LHCN-M2 (cell line): ENCODE data around the gene TDRD7. TPM values are rescaled to one million over a fixed set of nuclear protein-coding genes. Genes with fewer than 3 reads are reported as not detected.
A peak's percentile ranks its signal among the peaks of the same experiment; 100 is the strongest.

Experiments used
- DNase-seq: peaks from one replicate; pipeline ENCODE4 v3.0.0-alpha.2; 2012; ENCODE audit warnings: low read depth
- total RNA-seq: library from RNA; depleted of rRNA; stranded (reverse); fragments of >200 nt; gene quantifications from 2 replicates; pipeline ENCODE4 v1.2.3, GENCODE V29; 2014

TDRD7 gene
- total RNA-seq, 1 experiment from 2014 or later = 8.5 TPM

GRCh38 chr9:97387936-97388684, 23.8 kb upstream of the TDRD7 start:
- DNase-seq = no peak

GRCh38 chr9:97388721-97389238, 23.1 kb upstream of the TDRD7 start:
- DNase-seq = no peak

- no peak for DNase-seq
Measured at GRCh38 chr9:97389249-97389648, 22.6 kb upstream of the TDRD7 start.

GRCh38 chr9:97390791-97391406, 21.0 kb upstream of the TDRD7 start:
- DNase-seq = no peak

- no peak for DNase-seq
Measured at GRCh38 chr9:97394881-97395280, 17.0 kb upstream of the TDRD7 start.

- no peak for DNase-seq
Measured at GRCh38 chr9:97395745-97396144, 16.2 kb upstream of the TDRD7 start.

- no peak for DNase-seq
Measured at GRCh38 chr9:97396256-97396655, 15.6 kb upstream of the TDRD7 start.

GRCh38 chr9:97397220-97397619, 14.7 kb upstream of the TDRD7 start:
- peak; percentile 14 for DNase-seq

GRCh38 chr9:97398999-97399758, 12.7 kb upstream of the TDRD7 start:
- peak; percentile 56 for DNase-seq

- no peak for DNase-seq
Measured at GRCh38 chr9:97403746-97404316, 8.1 kb upstream of the TDRD7 start.

- DNase-seq = no peak
Measured at GRCh38 chr9:97405551-97405950, 6.3 kb upstream of the TDRD7 start.

- DNase-seq = no peak
Measured at GRCh38 chr9:97406620-97407177, 5.2 kb upstream of the TDRD7 start.

- DNase-seq = no peak
Measured at GRCh38 chr9:97408562-97408961, 3.3 kb upstream of the TDRD7 start.

- no peak for DNase-seq
Measured at GRCh38 chr9:97411440-97411788, 482 bp upstream of the TDRD7 start.

GRCh38 chr9:97412626-97413385, 910 bp downstream of the TDRD7 start:
- DNase-seq = no peak

- no peak for DNase-seq
Measured at GRCh38 chr9:97413462-97413861, 1.6 kb downstream of the TDRD7 start.

- DNase-seq = no peak
Measured at GRCh38 chr9:97415146-97415545, 3.2 kb downstream of the TDRD7 start.

GRCh38 chr9:97418880-97419279, 7.0 kb downstream of the TDRD7 start:
- no peak for DNase-seq

GRCh38 chr9:97419309-97419867, 7.5 kb downstream of the TDRD7 start:
- DNase-seq = peak; percentile 69

- DNase-seq = no peak
Measured at GRCh38 chr9:97425336-97425972, 13.6 kb downstream of the TDRD7 start.
